ENCODE data around the gene UBL7.
"Not testable (repeated sequence)": the region's sequence is repeated elsewhere in the genome, so short reads cannot be mapped to it uniquely, and the experiment has no call there.

UBL7 gene

DNA sequence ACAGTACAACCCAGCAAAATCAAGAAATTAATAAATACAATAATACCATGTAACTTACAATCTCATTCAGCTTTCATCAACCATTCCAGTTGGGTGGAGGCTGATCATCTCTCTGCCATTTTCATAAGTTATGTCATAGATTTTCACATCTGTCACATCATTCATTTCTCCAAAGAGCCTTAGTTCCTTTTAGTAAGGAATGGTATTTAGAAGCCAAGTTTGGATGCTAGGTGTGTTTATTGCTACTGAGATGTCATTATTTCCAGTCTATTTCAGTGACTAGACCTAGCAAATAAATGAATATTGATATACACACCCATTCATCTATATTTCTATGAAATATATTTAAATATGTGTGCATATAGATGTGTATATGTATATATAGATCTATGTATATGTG lies 2.7 kb upstream of the UBL7 start:
- no peak for DNase-seq

DNA sequence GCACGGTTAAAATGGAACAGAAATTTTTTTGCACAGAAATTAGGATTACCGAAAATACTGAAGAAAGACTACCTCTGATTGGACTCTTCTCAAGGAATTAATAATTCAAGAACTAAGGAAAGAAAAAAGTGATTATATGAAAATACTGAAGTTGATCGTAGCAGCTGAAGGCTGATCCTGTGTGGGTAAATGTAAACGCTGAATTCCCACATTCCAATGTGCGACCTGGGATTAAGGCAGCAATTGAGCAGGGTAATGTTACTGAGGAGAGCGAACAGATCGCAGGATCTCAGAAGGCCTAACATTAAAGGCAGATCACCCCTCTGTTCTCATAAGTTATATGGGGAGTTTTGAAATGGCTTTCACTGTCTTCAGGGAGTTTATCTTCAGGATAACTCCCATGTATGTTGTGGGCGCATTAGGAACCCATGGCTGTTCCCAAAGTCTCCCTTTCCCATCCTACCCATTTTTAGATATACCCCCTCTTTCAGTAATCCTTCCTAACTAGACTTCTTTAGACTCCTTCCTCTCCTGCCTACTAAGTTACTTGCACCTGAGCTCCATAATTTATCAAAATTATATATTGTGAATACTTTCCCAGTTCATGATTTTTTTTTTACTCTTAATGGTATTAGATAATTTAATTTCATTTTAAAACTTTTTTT lies 1.0 kb upstream of the UBL7 start:
- no peak for DNase-seq

DNA sequence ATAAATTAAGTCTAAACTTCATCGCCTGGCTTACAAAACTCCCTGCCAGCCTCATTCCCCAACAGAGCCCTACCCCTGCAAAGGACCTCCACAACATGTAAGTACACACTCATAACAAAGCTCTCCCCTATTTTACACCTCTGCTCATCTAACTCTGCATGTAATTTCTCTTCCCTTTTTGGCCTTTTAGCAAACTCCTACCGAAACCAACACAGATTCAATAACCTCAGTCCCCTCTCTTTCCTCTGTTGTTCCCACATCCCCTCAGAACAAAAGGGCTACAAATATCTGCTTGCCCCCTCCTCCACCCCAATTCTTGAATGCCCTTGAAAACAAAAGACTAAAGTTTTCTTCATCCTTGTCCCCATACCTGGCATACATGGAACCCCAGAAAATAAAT lies 662 bp downstream of the UBL7 start:
- DNase-seq = no peak

DNA sequence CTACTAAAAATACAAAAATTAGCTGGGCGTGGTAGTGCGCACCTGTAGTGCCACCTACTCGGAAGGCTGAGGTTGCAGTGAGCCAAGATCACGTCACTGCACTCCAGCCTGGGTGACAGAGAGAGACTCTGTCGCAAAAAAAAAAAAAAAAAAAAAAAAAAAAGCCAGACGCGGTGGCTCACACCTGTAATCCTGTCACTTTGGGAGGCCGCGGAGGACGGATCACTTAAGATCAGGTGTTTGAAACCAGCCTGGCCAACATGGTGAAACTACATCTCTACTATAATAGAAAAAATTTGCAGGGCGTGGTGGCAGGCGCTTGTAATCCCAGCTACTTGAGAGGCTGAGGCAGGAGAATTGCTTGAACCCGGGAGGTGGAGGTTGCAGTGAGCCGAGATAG lies 1.2 kb downstream of the UBL7 start:
- not testable (repeated sequence) for DNase-seq

DNA sequence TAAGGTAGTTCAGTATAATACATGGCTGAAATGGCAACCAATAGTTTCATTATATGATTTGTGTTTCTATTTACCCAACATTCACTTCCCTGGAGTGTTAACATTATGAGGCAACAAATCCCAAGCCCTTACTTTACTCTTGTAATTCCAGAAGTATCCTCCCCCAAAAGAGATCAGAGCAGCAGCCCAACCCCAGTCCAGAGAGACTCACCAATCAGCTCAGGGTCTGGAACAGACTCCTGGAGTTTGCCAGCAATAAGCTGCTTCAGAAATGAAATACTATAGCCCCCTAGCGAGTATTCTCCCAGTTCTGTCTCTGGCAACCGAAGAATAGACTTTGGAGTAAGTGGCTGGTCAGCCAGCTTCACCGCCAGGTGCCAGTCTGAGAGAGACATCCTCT lies 2.5 kb downstream of the UBL7 start:
- no peak for DNase-seq

DNA sequence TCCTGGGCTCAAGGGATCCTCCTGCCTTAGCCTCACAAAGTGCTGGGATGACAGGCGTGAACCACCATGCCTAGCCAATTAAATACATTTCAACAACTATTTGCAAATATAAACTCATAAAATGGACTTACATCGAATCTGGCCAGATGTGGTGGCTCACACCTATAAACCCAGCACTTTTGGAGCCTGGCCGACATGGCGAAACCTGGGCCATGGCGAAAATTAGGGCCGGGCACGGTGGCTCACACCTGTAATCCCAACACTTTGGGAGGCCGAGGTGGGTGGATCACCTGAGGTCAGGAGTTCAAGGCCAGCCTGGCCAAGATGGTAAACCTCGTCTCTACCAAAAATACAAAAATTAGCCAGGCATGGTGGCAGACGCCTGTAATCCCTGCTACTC lies 3.9 kb downstream of the UBL7 start:
- DNase-seq = not testable (repeated sequence)

DNA sequence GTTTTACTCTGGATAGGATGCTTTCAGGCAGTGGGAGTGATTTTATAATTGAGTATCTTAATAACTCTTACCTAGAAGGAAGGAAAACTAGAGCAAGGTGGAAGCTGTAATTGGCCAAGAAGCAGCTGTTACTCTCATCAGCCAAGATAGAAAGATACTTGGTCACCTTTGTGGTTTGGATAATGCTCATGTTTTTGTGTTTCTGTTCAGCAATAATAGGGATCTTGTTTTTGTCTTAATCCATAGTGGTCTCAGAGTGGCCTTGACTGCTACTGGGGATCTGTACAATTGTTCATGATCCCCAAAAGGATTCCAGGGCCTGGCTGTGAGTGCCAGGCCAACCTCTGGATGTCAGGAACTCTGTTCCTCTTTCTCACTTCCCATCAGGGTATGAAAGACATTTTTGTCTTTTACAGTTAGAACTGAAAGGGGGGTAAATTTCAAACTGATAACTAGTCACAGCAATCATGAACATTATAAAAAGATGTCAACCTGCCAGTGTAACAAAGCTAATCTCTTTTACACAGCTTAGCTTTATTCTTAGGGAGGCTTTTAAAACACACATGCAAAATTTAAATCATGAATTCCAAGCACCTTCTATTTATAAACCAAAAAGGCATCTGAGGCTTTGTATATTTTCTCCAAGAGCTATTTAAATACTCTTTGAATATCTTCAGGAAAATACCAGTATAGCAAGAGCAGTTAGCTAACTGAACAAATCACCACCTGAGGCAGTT lies 6.0 kb downstream of the UBL7 start:
- DNase-seq = no peak

DNA sequence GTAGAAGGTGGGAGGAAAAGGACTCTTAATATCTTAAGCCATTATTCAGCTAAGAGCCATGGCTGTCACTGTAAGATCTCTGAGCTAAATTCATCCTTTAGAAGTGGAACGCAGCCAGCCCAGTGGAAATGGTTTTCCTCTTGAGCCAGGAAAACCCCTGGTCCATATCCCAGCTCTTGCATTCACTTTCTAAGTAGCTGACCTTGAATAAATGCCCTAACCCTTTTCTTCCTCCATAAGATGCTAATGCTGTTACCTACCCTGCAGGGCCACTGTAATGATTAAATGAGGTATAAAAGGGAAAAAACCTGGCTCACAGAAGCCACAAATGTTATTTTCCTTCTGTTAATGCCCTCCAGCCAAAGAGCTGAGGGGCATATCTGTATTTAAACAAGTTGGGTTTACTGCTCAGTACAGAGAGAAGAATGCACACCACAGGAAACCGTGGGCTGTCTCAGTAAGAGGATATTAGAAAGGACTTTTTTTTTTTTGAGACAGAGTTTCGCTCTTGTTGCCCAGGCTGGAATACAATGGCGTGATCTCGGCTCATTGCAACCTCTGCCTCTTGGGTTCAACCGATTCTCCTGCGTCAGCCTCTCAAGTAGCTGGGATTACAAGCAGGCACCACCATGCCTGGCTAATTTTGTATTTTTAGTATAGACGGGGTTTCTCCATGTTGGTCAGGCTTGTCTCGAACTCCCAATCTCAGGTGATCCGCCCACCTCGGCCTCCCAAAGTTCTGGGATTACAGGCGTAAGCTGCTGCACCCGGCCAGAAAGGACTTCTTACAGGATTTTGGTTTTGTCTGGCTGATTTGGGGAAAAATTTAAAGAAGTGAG lies 6.8 kb downstream of the UBL7 start:
- DNase-seq = no peak

DNA sequence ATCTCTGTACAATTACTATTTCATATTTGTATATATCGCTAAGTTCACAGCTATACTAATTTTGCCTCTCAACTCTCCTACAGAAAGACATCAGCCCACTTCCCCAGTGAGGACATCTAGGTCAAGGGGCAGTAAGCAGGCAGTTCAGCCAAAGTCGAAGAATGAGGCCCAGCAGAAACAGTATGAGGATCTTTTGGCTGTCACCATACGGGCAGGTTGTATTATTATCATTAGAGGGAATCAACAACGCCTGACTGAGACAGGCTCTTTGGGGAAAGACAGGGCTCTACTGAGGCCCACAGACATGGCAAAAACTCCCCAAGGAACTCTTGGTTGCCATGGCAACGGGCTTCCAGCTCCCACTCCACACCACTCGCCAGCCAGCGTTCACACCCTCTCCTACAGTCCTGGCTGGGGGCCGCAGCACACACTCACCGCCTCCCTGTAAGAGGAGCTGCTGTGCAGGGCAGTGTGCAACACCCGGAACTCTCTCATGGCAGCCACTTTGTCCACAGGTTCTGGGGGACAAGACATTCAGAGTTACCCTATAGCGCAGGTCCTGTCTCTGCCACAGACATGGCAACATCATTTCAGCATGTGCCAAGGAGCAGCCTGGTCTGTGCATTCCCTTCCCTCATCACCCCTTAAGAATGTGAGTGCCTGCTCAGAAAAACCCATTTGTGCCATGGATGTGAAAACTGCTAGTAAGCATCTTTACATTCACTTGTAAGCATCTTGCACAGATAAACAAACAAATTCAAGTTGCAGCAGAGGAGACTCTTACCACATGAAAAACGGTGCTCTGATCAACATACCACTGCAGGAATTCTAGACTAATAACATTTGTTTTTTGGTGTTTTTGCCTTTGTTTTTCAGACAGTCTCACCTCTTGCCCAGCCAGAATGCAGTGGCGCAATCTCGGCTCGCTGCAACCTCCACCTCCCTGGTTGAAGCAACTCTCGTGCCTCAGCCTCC lies 8.8 kb downstream of the UBL7 start:
- no peak for DNase-seq

DNA sequence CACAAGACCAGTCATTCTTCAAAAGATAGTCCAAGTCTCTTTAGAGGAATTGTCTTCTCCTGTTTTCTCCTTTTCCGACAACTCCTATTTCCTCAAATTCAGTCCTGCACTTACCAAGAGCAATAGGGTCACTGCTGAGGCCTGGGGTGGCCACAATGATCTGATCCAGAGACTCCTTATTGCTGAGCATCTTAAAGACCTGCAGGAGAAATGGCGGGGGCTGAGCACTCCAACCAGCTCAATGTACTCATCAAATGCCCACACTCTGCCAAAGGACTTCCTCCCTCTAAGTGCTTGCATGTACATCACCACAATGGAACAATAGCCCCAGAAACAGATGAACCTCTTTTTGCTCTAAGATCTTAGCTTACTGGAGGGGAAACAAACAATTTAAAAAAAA lies 9.6 kb downstream of the UBL7 start:
- no peak for DNase-seq

DNA sequence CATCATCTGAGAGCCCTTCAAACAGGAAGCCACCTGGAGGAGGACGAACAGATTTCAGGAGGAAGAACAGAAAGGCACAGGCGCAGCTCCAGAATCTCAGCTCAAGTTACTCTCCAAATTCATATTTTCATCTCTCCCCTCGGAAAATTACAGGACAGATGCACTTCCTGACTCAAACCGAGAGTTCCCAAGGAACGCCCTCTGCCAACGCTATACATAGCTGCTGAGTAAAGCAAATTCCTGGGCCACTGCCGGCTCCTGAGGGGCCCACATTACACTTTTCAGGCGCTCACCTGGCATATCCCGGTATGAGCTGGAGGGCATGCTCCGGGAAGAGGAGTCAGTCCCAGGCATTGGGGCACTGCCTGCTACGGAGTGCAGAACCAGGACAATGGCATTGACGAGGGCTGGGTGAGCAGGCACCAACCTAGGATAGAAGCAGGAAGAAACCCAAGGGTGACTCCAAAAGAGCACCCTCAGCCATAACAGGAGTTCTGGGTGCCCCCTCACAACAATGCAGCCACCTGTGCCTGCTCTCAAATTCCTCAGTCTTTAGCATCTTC lies 11.2 kb downstream of the UBL7 start:
- DNase-seq = no peak

DNA sequence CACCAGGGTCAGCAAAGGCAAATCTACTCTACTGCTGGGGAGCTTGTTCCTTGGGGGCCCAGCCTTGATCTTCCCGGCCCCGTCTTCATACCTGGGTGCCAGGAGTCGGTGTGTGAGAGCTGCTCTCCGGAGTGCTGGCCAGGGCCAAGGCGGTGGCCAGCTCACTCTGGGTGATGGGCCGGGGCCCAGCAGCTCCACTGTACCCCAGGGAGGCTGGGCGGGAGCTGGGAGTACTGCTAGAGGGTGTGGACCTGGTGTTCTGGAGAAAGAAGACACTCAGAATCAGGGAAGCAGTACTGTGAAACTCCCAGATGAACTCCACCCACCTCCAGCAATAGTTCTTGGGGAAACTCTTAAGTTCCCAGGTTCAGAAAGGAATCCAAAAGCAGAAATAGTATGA lies 11.9 kb downstream of the UBL7 start:
- DNase-seq = no peak

DNA sequence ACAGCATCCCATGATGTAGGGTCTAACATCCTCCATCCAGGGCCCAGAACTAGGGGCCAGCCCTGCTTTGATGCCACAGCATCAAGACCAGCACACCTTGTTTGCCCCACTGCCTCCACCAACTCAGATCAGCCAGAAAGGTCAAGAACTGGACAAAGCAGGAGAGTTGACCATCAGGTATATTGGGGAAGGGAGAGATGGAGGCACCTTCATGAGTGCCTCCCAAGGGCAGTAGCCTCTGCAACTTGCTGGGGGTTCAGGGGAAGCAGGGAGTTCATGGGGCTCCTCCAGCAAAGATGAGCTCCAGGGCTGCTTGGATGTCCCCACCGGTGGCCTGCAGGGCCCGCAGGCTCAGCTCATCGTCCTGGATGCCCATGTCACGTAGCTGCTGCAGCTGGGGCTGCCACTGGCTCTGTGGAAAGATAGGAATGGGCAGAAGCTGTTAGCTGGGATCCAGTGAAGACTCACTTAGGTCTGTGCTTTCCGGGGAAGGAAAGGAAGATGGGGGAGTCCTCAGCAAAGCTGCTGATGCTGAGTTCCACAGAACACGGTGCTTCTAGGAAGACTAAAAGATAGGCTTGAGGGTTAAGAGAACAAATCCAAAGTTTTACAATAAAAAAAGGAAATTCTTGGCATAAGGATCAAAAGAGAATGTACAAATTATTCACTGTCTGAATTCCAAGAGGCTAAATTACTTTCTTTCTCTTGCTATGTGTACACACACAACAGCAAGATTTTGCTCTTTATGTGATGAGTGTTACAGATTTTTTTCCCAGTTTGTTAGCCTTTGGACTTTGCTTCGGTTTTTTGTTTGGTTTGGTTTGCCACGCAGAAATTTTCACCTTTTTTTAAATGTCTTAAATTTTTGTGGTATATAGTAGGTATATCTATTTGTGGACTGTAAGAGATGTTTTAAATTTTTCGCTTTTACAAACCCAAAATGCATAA lies 14.9 kb downstream of the UBL7 start:
- DNase-seq = no peak

DNA sequence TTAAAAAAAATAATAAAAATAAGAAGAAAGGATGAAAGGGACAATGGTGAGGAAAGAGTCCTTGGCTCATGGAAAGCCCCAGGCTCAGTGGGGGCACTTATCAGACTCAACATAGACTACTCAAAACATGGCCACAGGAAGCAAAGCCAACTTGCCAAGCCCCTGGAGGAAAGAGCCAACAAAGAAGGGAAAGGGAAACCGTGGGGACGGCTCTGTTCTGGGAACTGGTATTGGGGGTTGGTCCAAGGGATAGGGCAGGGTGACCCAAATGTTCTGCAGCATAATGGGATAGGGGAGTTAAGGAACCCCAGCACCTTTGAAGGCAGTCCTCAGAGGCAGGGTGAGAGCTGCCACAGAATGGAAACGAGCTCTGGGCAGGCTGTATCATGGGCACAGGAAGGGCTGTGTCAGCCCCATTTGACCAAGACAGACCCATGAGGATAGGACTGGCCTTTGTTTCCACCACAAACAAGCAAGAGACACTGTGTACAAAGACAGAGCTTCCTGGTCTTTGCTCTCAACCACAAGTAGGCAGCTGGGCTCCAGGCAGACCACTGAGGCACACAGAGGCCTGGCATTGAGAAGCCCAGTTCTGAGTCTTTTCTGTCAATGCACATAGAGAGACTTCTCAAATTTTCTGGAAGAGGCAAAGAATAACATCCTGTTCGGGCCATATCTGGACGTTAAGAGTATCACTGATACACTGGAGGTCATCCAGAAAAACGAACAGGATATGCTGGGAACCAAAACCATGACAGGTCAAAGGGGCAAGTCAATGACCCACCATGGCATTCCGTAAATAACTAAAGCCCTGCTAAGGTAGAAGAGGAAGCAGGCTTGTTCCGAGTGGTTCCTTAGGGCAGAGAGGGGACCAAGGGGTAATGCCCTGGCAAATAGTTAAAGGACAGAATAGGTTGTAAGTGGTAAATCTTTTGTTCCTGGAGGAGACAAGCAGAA lies 16.6 kb downstream of the UBL7 start:
- no peak for DNase-seq

DNA sequence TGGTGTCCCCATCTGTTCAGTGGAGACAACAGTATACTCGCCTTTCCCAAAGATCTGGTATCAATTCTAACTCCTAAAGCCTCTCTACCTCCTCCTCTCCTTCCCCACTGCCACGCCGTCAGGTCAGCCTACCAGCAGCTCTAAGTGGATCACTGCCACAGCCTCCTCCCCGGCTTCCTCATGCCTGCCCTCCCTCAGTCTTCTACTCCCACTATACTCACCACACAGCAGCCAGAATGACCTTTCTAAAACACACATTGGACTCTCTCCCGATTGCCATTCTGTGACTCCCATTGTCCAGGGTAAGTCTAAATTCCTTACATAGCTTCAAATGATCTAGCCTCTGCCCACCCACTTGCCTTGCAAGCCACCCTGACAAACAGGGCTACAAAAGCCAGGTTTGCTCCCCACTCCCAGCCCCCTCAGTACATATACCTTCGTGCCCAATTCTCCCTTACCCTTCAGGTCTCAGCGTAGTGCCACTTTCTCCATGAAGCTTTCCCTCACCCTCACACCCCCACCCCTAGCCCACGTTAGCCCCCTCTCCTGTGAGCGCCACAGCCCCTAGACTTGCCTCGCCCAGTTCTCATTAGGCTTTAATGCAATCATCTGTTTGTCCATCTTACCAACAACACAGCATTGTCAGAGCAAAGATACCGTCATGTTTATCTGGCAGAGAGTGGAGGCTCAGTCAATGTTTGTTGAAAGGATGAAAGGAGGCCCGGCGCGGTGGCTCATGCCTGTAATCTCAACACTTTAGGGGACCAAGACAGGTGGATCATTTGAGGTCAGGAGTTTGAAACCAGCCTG lies 17.7 kb downstream of the UBL7 start:
- DNase-seq = no peak

DNA sequence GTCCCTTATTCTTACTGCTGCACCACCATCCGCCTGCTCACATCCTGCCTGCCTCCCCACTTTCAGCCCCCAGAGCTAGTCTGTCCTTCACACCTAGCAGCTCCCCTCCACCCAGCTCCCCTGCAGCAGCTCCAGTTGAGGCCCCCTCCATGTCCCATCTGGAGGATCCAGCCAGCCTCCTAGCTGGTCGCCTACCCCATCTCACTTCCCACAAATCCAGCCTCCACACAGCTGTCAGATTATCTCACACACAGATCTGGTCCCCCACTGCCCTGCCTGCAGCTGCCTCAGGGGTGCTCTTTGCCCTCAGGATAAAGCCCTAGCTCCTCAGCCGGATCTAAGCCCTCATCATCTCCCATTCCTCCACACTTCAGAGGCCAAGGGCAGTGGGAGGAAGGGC lies 18.4 kb downstream of the UBL7 start:
- DNase-seq = no peak

DNA sequence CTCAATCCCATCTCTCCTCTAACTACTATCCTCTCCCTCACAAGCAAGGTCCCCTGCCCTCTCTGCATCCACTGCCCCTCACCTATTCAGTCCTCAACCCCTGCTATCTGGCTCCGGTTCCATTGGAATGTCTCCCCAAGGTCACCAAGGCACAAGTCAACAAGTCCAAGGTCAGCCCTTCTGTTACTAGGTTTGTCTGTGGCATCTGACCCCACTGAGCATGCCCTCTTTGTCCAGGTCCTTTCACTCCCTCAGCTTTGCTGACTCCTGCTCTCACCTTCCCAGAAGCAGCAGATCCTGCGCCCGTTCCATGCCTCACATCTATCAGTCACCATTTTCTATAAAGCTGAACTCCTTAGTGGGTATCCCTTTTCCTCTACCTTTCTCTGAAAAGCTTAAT lies 18.9 kb downstream of the UBL7 start:
- no peak for DNase-seq

DNA sequence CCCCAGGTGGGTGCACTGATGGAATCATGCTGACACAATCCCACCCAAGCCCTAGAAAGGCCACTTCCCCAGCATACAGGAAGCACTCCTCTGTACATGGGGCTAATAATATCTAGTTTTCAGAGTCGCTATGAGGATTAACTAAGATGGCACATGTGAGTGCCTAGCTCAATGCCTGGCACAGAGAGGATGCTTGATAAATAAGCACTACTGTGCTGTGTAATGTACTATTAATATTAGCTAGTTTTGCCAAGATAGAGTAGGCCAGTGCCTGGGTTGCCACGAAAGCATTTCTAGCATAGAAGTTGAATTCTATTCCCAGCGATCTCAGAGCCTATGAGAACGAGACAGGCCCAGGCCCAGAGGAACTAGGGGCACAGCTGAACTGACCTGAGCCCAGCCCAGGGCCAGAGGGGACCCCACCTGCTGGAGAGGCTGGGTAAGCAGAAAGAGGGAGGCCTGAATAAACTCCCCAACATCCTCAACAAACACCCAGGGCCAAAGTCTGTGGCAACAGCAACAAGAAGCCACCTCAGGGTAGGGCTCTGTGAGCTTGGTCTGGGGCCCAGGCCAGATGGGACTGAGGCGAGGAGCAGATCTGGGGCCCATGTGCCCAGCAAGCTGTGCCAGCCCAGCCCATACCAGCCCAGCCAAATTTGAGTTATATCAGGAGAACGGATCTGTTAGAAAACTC lies 19.6 kb downstream of the UBL7 start:
- DNase-seq = no peak
